ENCODE data around the gene MEIS2. TPM values are rescaled to one million over a fixed set of nuclear protein-coding genes. Genes with fewer than 3 reads are reported as not detected.

Gene MEIS2
- total RNA-seq, 2 experiments from 2014 or later: not detected

GRCh38 chr15:36938131-36938530 lies 162.2 kb downstream of the MEIS2 start:
- Histone ChIP-seq H3K4me1 (ENCODE audit: insufficient read depth, low read length) (no peaks in the 10 kb centered on the region), H3K4me3 (ENCODE audit: low read length) (no peak overlapping the region), H3K27me3 (ENCODE audit: control insufficient read depth in 1 of 2, insufficient read depth in 2 of 2, low read length in 2 of 2) (no peaks in the 10 kb centered on the region), H3K9me3 (ENCODE audit: control insufficient read depth in 1 of 2, insufficient read depth in 1 of 2, low read length in 2 of 2) (no peaks in the 10 kb centered on the region), H3K27ac (ENCODE audit: low read depth in 1 of 2, low read length in 2 of 2) (no peak overlapping the region), H3K36me3 (ENCODE audit: insufficient read depth, low read length) (no peaks in the 10 kb centered on the region)
- no peaks in the 10 kb centered on the region for H3K4me1 Mint-ChIP-seq (ENCODE audit: low read depth)
- no peak overlapping the region for H3K4me3 Mint-ChIP-seq
- POLR2A ChIA-PET: no interaction called here
- peaks cover 9% of the 10 kb centered on the region for H3K27me3 Mint-ChIP-seq
- TF ChIP-seq CTCF (IDR thresholded peaks at IDR 0.05): no peak
- DNase-seq: no peak
- H3K27ac Mint-ChIP-seq: no peak overlapping the region
- ATAC-seq (ENCODE audit: poor library complexity): no peak
- no peaks in the 10 kb centered on the region for H3K36me3 Mint-ChIP-seq (ENCODE audit: low read depth)
- CTCF ChIA-PET: interaction anchor here (1.1 kb wide), 1 partner anchor 24 kb away, joined by 3 read pairs; no protein-coding TSS in a partner anchor
- intact Hi-C loops (cut with DNase I, micrococcal nuclease): no loop called here
- H3K9me3 Mint-ChIP-seq: no peaks in the 10 kb centered on the region

GRCh38 chr15:36936613-36937012 lies 163.7 kb downstream of the MEIS2 start:
- Mint-ChIP-seq H3K27ac (no peak overlapping the region), H3K4me1 (ENCODE audit: low read depth) (no peaks in the 10 kb centered on the region), H3K27me3 (peaks cover 4% of the 10 kb centered on the region), H3K36me3 (ENCODE audit: low read depth) (no peaks in the 10 kb centered on the region), H3K9me3 (no peaks in the 10 kb centered on the region), H3K4me3 (no peak overlapping the region)
- ChIA-PET CTCF (no interaction called here), POLR2A (no interaction called here)
- no peaks in the 10 kb centered on the region for H3K4me1 ChIP-seq (ENCODE audit: insufficient read depth, low read length)
- no peak for TF ChIP-seq CTCF (IDR thresholded peaks at IDR 0.05)
- no peak overlapping the region for H3K27ac ChIP-seq (ENCODE audit: low read depth in 1 of 2, low read length in 2 of 2)
- no peaks in the 10 kb centered on the region for H3K9me3 ChIP-seq (ENCODE audit: control insufficient read depth in 1 of 2, insufficient read depth in 1 of 2, low read length in 2 of 2)
- H3K36me3 ChIP-seq (ENCODE audit: insufficient read depth, low read length): no peaks in the 10 kb centered on the region
- DNase-seq (no peak), ATAC-seq (ENCODE audit: poor library complexity) (no peak)
- no peak overlapping the region for H3K4me3 ChIP-seq (ENCODE audit: low read length)
- no peaks in the 10 kb centered on the region for H3K27me3 ChIP-seq (ENCODE audit: control insufficient read depth in 1 of 2, insufficient read depth in 2 of 2, low read length in 2 of 2)
- intact Hi-C loops (cut with DNase I, micrococcal nuclease): no loop called here

GRCh38 chr15:36933255-36933990 lies 166.9 kb downstream of the MEIS2 start:
- Histone ChIP-seq H3K36me3 (ENCODE audit: insufficient read depth, low read length) (no peaks in the 10 kb centered on the region), H3K27ac (ENCODE audit: low read depth in 1 of 2, low read length in 2 of 2) (no peak overlapping the region), H3K9me3 (ENCODE audit: control insufficient read depth in 1 of 2, insufficient read depth in 1 of 2, low read length in 2 of 2) (no peaks in the 10 kb centered on the region), H3K27me3 (ENCODE audit: control insufficient read depth in 1 of 2, insufficient read depth in 2 of 2, low read length in 2 of 2) (no peaks in the 10 kb centered on the region), H3K4me1 (ENCODE audit: insufficient read depth, low read length) (no peaks in the 10 kb centered on the region), H3K4me3 (ENCODE audit: low read length) (no peak overlapping the region)
- H3K36me3 Mint-ChIP-seq (ENCODE audit: low read depth): no peaks in the 10 kb centered on the region
- no peak for TF ChIP-seq CTCF (IDR thresholded peaks at IDR 0.05)
- H3K4me3 Mint-ChIP-seq: no peak overlapping the region
- peaks cover 2% of the 10 kb centered on the region for H3K9me3 Mint-ChIP-seq
- H3K4me1 Mint-ChIP-seq (ENCODE audit: low read depth): no peaks in the 10 kb centered on the region
- intact Hi-C loops (cut with DNase I, micrococcal nuclease): no loop called here
- H3K27me3 Mint-ChIP-seq: peaks cover 4% of the 10 kb centered on the region
- ATAC-seq (ENCODE audit: poor library complexity): no peak
- DNase-seq: no peak
- H3K27ac Mint-ChIP-seq: no peak overlapping the region
- POLR2A ChIA-PET: no interaction called here
- CTCF ChIA-PET: no interaction called here
